DOHH2 (cell line): ENCODE measurements around the gene PRKAR2B.

ENCODE experiments used
- EZH2phosphoT487 ChIP-seq: fragments of 200-600 bp; sonication (generic); IDR thresholded peaks from 2 replicates; pipeline ENCODE4 v1.6.1; 2017; ENCODE audit warnings: borderline replicate concordance, mild to moderate bottlenecking, antibody characterized with exemption, low read length, moderate library complexity, mixed read lengths
- TF ChIP-seq, protein P1 (sequence below): fragments of 200-600 bp; sonication (generic); IDR thresholded peaks from one replicate; pipeline ENCODE4 v1.5.1; 2014; ENCODE audit warnings: antibody characterized with exemption, mild to moderate bottlenecking, low read depth, low read length; ENCODE audit not compliant: poor library complexity, severe bottlenecking

DNA sequence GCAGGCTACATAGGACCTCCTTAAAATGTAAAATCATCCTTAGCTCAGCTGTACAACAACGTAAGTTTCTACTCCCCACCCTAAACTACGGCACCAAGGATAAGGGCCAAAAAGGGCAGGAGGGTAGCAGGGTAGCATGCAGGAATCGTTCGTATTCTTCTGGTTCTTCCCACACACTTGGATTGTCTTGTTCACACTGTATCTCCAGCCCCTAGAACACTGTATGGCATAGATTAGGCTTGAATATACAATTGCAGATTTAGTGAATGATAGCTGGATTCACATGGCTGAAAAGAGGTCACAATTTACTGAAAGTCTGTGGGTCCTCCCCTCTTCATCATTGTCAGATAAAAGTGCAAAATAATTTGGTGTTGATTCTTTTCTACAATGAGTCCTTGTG, 28.2 kb upstream of the PRKAR2B start:
- TF ChIP-seq, protein P1, sequence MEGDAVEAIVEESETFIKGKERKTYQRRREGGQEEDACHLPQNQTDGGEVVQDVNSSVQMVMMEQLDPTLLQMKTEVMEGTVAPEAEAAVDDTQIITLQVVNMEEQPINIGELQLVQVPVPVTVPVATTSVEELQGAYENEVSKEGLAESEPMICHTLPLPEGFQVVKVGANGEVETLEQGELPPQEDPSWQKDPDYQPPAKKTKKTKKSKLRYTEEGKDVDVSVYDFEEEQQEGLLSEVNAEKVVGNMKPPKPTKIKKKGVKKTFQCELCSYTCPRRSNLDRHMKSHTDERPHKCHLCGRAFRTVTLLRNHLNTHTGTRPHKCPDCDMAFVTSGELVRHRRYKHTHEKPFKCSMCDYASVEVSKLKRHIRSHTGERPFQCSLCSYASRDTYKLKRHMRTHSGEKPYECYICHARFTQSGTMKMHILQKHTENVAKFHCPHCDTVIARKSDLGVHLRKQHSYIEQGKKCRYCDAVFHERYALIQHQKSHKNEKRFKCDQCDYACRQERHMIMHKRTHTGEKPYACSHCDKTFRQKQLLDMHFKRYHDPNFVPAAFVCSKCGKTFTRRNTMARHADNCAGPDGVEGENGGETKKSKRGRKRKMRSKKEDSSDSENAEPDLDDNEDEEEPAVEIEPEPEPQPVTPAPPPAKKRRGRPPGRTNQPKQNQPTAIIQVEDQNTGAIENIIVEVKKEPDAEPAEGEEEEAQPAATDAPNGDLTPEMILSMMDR = no peak
- no peak for TF ChIP-seq EZH2phosphoT487
